ENCODE measurements around the gene CIAO2B.
"Not testable (repeated sequence)": the region's sequence is repeated elsewhere in the genome, so short reads cannot be mapped to it uniquely, and the experiment has no call there.

CIAO2B gene

GRCh38 chr16:66936889-66937554, 2.8 kb upstream of the CIAO2B start:
- DNase-seq (ENCODE audit: low read depth in 2 of 2), result no peak

GRCh38 chr16:66936462-66936861, 2.3 kb upstream of the CIAO2B start:
- DNase-seq (ENCODE audit: low read depth in 2 of 2), result no peak

- no peak for DNase-seq (ENCODE audit: low read depth in 2 of 2)
These were observed 1.3 kb upstream of the CIAO2B start, which contains the start of gene CES2 for GRCh38 chr16:66935314-66936011. Gene CES2, plus strand, starts transcription at chr16:66935516. Its CDS starts 120 bp downstream, at chr16:66935636.

- not testable (repeated sequence) for DNase-seq (ENCODE audit: low read depth in 2 of 2)
These were observed 674 bp upstream of the CIAO2B start for GRCh38 chr16:66934839-66935313.

- DNase-seq (ENCODE audit: low read depth in 2 of 2), result peak in 1 of 2 donors; percentile 27
These were observed 445 bp downstream of the CIAO2B start for GRCh38 chr16:66933776-66934137.

GRCh38 chr16:66932076-66932475, 2.1 kb downstream of the CIAO2B start:
- no peak for DNase-seq (ENCODE audit: low read depth in 2 of 2)

- DNase-seq (ENCODE audit: low read depth in 2 of 2), result no peak
These were observed 2.5 kb downstream of the CIAO2B start for GRCh38 chr16:66931665-66932064.

- no peak for DNase-seq (ENCODE audit: low read depth in 2 of 2)
These were observed 4.0 kb downstream of the CIAO2B start for GRCh38 chr16:66930189-66930588.

GRCh38 chr16:66928702-66929388, 5.4 kb downstream of the CIAO2B start:
- DNase-seq (ENCODE audit: low read depth in 2 of 2), result no peak

GRCh38 chr16:66927918-66928649, 6.1 kb downstream of the CIAO2B start:
- DNase-seq (ENCODE audit: low read depth in 2 of 2), result no peak

GRCh38 chr16:66926961-66927436, 7.2 kb downstream of the CIAO2B start:
- DNase-seq (ENCODE audit: low read depth in 2 of 2), result no peak

- no peak for DNase-seq (ENCODE audit: low read depth in 2 of 2)
These were observed 7.8 kb downstream of the CIAO2B start for GRCh38 chr16:66926171-66926947.

- DNase-seq (ENCODE audit: low read depth in 2 of 2), result no peak
These were observed 8.8 kb downstream of the CIAO2B start, which contains the start of gene RRAD for GRCh38 chr16:66925322-66925840. Gene RRAD, minus strand, starts transcription at chr16:66925535. Its CDS starts 356 bp downstream, at chr16:66925179.

GRCh38 chr16:66924527-66925321, 9.5 kb downstream of the CIAO2B start:
- peak in 1 of 2 donors; percentile 19 for DNase-seq (ENCODE audit: low read depth in 2 of 2)

- no peak for DNase-seq (ENCODE audit: low read depth in 2 of 2)
These were observed 10.3 kb downstream of the CIAO2B start for GRCh38 chr16:66923866-66924265.

- DNase-seq (ENCODE audit: low read depth in 2 of 2), result no peak
These were observed 10.9 kb downstream of the CIAO2B start for GRCh38 chr16:66923247-66923731.

- no peak for DNase-seq (ENCODE audit: low read depth in 2 of 2)
These were observed 12.3 kb downstream of the CIAO2B start for GRCh38 chr16:66921729-66922450.

- DNase-seq (ENCODE audit: low read depth in 2 of 2), result no peak
These were observed 13.1 kb downstream of the CIAO2B start for GRCh38 chr16:66920924-66921680.
